ENCODE results near the gene SNX9.

- TF ChIP-seq CTCF (IDR thresholded peaks at IDR 0.05; ENCODE audit: poor library complexity, severe bottlenecking) = no peak
- no peak for TF ChIP-seq RAD21 (conservative IDR thresholded peaks at IDR 0.05)
- no peak for TF ChIP-seq EP300 (conservative IDR thresholded peaks at IDR 0.05; ENCODE audit: poor library complexity, severe bottlenecking)
- TF ChIP-seq TAF1 (IDR thresholded peaks at IDR 0.05; ENCODE audit: low read depth) = no peak
- TF ChIP-seq POLR2AphosphoS5 (IDR thresholded peaks at IDR 0.05) = no peak
- no peak for TF ChIP-seq REST (IDR thresholded peaks at IDR 0.05; ENCODE audit: borderline replicate concordance)
Measured at GRCh38 chr6:157822245-157823000, 623 bp upstream of the SNX9 start.

All from neural cell (in vitro differentiated cells).